Activated naive CD4-positive, alpha-beta T cell treated with Interleukin-2 at 50 U/mL for 16 hours (primary cell): ENCODE data around the gene PAEP.

Experiments
- DNase-seq: peaks from one replicate; pipeline ENCODE4 v3.0.0-alpha.2; 2020

Gene PAEP

DNA sequence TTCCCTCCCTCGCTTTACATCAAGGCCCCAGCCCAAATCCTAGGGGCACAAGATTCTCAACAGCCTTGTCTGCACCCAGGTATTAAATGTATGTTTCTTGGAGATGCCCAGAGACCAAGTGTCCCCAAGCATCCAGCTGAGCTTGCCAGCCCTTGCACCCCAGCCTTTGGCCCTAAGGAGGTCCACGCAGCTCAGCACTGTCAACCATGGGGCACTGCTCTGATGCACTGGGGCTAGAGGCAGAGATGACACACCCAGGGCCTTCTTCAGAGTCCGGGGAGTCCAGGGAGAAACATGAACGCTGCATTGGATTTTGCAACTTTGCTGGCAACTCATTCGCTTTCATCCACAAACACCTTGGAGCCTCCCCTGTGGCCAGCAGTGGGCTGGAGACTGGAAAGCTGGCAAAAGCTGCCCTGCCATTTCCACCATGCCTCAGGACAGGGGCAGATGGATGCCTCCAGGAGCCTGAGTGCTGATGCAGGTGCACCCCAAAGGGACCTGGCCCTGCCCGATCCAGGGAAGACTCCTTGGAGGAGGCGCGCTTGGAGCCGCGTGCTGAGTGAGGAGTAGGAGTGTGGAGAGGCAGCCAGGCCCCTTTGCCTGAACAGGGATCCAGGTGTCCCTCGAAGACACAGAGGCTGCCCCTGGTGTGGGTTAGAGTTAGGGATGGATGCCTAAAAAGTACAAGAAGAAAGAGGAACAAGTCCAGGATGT is 19.3 kb downstream of the PAEP start:
- DNase-seq = no peak

DNA sequence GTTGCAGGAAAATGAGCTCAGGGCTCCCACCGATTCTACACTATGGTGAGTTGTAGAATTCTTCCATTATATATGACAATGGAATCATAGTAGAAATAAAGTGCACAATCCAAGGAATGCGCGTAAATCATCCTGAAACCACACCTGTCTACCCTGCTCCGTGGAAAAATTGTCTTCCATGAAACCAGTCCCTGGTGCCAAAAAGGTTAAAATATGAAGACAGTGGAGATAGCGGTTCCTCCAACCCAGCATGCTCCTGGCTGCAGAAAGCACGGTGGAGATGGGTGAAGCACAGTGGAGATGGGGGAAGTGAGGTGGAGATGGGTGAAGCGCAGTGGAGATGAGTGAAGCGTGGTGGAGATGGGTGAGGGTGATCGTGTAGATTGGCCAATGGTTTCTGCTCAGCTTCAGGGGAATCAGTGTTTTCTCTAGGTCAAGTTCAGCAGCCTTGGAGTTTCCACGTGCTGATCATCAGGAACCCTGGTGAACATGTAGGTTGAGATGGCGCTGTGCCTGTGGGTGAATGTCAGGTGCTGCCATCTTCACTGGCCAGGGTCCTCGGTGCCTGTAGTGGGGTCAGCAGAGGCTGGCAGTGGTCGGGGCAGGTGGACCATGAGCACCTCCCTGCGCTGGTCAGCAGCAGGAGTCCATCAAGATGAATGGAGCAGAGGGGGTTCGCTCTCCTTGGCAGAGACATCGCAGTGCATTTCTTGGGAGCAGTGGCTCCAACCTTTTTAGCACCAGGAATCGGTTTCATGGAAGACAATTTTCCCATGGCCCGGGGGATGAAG is 20.3 kb downstream of the PAEP start:
- no peak for DNase-seq

DNA sequence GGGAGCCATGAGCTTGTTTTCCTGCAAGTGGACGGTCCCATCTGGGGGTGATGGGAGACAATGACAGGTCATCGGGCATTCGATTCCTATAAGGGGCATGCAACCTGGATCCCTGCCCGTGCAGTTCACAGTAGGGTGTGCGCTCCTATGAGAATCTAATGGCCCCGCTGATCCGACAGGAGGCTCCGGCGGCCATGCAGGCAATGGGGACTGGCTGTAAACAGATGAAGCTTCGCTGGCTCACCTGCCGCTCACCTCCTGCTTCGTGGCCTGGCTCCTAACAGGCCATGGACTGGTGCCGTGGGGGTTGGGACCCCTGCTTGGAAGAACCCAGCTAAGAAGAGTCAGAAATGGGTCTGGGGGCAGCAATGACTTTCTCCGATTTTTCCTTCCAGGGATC is 21.0 kb downstream of the PAEP start:
- DNase-seq = no peak

DNA sequence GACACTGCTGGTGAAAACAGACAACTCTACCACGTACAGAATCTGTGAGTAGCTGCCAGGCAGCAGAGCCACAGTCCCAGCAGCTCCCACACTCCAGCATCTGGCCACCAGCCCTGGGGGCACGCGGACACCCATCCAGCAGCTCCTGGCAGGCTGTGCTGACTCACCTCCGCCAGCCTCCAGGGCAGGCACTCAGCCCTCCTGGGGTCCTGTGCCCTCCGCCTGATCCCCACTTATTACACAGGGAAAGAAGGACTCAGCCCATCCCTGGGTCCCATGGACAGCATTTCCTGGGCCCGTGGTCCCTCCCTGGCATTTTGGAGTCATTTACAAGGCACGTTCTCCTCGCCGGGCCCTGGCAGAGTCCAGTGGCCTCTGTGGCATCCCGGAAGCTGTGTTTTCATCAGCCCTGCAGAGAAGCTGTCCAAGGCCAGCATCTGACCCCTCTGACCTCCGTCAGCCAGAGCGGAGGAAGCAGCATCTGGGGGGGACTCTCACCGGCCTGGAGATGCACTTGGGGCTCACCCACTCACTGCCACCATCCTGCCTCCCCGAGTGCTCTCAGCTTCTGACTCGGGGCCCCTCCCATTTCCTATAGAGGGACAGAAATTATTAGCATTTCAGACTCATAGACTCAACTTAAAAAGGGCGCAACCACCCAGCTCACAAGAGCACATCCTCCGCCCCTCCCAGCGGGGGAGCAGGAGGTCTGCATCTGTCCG is 21.6 kb downstream of the PAEP start:
- no peak for DNase-seq

DNA sequence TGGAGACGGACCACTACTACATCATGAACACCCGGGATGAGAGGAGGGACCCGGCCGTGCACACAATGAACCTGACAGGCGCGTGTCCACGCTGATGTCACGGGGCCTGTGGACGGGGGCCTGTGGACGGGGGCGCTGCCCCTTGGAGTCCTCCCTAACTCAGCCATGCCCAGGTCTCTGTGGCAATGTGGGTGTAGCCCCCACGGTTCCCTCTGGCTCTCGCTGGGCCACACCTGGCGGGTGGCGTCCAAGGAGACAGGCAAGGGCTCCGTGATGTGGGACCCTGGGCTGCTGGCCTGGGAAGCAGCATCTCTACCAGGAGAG is 22.1 kb downstream of the PAEP start:
- no peak for DNase-seq

DNA sequence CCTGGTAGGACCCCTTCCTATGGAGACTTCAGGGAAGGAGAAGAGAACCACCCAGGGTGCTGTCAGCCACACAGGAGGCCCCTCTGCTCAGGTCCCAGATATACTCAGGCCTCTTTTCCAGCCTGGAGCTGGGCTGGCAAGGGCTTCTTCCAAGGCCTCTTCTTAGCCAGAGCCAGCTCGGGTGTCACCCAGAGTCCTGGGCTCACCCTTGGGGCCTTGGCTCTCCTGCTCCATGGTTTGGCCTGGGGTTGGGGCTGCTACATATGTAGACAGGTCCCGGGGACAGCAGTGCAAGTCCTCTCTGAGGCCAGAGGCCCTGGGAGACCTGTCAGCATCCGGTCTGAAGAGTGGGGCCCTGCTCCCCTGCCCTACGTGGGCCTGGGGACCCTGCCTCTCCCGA is 22.8 kb downstream of the PAEP start:
- no peak for DNase-seq

DNA sequence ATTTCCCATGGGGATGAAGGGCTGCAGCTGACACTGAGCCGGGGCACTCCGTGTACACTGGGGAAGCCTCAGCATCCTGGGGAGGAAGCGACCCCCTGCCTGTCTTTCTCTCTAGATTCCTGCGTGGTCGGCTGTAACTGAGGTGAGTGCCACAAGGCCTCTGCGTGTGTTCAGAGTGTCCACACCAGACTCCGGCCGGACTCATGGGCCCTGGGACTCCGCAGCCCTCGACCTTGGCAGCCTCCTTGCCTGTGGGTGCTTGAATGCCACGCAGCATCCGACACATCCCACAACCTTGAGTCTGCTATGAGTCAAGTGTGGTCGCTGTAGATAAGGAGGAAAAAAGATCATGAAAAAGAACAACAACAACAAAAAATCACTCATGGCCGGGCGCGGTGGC is 23.4 kb downstream of the PAEP start:
- DNase-seq = no peak

DNA sequence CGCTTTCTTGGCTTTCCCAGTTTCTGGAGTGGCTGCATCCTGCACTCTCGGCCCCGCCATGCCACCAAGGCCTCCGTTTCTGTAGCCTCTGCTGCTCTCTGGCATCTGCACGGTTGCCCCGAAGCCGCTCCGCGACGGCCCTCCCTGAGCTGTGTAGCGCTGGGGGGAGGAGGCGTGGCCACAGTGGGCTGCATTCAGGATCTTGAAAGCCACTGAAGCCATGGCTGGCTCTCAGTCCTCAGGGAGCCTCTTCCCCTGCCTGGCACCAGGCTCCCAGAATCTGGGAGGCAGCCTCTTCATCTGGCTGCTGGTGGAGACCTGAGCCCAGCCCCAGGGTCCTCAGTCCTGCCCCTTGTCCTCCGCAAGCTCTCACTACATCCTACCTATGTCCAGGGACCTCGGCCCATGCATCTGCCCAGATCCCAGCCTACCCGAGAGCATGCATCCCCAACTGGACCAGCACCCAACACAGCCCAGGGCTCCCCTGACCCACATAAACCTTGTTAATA is 25.1 kb downstream of the PAEP start:
- no peak for DNase-seq

DNA sequence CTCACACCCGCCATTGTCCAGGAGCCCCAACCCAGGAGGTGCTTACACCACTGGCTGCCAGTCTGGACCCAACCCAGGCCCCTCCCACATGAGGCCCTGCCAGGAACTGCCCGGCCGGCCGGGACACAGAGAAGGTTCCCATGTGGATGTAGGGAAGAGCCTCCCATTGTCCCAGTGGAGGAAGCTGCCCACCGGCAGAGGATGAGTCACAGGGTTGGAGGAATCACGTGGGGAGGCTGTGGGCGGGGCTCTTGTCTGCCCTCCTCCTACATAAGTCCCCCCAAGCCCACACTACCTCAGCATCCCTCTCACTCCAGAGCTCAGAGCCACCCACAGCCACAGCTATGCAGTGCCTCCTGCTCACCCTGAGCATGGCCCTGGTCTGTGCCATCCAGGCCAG is 26.1 kb downstream of the PAEP start:
- DNase-seq = no peak

DNA sequence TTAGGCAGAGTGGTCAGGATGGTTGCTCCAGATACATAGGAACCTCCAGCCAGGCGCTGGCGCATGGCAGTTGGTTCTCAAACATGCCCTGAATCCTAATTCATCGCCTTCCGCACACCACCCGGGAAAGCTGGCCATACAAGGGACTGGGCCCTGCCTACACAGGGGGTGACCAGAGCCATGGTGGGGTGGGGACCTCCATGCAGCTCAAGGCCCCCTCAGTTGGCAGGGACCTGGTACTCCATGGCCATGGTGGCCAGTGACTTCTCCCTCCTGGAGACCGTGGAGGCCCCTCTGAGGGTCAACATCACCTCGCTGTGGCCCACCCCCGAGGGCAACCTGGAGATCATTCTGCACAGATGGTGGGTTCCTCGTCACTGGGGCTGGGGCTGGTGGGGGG is 26.8 kb downstream of the PAEP start:
- DNase-seq = no peak

DNA sequence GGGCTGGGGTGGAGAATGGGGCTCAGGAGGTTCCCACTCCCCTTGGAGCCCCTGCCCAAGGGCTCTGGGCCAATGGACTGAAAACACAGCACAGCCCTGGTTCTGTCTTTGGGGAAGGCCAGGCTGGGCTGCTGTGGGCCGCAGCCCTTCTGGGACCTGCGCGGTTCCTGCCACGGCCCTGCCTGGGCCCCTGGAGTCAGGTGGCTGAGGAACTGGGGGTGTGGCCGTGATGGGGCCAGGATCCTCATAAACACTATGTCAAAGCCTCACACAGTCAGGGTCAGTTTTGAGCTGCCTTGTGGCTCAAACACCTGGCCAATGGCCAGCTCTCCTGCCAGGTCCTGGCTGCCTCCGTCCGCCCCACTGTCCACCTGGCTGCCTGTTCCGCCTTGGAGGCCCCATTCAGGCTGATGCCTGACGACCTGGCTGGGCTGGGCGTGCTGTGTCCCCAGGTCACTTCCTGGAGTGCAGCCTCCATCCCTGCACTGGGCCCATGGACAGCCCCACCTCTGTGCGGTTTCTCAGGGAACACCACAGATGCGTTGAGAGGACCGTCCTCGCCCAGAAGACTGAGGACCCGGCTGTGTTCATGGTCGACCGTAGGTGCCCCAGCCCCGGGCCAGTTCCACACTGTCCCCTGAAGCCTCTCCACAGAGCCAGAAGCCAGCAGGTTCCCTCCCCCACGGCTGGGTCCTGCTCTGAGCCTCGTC is 27.5 kb downstream of the PAEP start:
- no peak for DNase-seq

DNA sequence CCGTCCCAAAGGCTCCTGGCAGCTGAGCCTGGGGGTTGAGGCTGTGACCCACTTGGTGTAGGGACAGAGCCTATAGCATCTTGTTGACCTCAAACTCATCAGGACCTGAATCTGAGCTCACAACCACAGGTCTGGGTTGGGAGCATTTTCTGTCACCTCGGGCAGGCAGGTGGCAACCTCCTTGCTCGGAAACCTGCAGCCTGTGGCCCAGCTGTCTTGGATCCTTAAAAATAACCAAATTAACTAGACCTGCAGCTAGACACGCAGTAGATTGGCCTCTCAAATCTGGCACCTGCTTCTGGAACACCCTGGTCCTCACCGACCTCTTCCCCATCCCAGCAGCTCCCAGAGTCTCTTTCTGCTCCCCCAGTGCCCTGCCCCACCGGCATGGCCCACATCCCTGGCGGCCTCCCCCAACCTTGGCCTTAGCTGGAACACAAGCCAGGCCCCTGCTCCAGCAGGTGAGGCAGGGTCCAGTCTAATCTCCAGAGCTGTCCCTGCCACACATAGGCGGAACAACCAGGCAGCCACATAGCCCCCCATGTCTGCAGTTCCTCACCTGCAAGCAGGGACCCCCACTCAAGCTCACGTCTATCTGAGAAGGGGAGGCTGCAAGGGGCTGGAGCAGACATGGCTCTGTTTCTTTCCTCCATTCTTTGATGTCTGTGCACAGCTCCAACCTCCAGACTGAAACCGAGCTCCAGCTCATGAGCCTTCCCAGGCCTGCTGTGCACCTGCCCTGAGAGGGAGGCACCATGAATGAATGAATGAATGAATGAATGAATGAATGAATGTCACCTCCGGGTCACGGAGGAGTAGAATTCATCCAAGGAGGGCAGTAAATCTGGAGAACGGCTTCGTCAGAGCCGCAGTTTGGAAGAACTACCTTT is 28.3 kb downstream of the PAEP start:
- DNase-seq = no peak

DNA sequence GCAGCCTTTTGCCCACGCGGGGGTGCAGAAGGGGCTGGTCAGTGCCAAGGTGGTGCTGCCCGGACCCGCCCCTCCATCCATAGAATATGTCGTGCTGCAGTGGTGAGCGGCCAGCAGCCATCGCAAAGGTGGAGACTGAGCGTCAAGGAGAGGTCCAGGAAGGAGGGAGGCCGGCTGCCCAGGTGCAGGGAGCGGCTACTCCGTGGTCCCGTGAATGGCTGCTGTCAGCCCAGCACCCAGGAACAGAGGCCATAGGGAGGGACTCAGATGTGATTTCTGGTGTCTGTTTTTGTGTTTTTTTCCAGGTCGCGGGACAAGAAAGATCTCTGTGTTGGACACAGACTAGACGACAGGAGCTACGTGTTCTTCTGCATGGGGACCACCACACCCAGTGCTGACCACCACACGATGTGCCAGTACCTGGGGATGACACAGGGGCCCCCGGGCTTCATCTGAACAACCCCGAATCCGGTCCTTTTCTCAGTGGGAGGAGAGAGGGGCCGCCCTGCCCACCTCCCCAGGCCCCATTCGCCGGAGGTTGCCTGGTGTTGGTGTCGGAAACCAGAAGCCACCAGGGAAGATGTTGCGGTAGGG is 29.0 kb downstream of the PAEP start:
- DNase-seq = no peak

DNA sequence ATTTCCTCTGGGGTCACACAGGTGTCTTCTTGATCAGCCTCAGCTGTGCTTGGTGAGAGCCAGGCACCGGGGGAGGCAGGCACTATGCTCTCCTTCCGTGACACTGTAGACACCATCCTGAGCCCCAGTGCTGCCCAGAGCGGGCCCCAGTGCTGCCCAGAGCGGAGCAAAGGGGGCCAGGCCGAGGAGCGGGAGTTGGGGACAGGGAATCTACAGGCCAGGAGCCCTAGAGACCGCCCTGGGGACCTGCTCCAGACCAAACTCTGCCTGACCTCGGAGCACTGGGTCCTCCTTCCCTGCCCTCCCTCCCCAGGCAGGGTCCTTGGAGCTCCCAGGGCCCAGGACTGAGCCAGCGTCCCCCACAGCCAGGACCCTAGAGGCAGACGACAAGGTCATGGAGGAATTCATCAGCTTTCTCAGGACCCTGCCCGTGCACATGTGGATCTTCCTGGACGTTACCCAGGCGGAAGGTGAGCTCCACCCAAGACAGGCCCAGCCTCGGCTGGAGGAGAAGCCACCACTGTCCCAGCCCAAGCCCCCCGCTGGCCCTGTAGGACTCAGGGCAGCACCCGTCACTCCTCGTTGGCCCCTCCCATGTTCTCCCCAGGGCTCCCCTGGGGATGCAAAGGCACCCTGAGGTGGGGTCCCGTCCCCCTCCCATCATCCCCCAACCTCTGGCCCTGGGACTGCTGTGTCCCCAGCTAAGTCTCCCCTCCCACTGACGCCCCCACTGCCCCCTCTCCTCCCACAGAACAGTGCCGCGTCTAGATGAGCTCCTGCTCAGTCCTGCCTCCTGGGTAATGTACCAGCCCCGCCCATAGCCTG is 30.2 kb downstream of the PAEP start:
- no peak for DNase-seq

DNA sequence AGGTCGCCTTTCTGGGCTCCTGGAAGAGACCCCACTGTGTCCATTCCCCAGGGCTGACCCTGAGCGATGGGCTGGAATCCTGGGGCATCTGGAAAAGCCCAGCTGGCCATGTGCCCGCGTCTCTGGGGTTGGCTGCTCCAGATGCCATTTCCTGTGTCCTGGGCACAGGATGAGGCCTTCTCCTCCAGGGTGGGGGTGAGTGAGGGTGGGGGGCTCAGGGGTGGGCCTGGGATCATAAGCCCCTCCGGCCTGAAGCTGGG is 30.7 kb downstream of the PAEP start:
- no peak for DNase-seq

DNA sequence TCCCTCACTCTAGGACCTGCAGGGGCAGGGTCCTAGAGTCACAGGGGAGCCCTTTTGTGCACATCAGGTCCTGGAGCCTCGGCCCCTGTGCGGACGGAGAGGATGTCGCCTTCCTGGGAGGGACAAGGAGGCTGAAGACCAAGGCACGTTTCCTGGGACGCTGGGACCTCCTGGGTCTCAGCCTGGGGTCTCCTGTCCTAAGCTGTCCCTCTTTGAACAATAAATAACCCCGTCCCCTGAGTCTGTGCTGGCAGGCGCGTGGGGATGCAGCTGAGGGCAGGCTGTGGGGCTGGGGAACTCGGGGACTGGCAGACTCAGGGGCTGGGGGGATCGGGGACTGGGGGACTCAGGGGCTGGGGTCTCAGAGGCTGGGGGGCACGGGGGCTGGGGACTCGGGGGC is 31.1 kb downstream of the PAEP start:
- no peak for DNase-seq

DNA sequence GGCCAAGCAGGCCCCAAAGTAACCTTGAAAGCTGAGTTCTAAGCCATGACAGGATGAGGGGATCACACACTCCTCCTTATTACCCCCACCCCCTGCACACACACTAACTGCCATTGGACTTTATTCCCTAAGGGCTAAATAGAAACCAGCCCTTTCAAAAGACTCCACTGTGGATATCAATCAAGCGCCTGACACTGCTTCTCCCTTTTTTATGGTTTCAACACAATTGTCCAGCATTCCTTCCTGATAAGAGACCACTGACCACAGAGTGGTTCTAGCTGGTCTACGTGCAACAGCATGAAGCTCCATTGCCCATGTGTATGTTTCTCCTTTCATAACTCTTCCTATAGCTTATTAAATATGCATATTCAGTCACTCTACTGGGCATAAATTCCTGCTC is 34.7 kb downstream of the PAEP start:
- no peak for DNase-seq

DNA sequence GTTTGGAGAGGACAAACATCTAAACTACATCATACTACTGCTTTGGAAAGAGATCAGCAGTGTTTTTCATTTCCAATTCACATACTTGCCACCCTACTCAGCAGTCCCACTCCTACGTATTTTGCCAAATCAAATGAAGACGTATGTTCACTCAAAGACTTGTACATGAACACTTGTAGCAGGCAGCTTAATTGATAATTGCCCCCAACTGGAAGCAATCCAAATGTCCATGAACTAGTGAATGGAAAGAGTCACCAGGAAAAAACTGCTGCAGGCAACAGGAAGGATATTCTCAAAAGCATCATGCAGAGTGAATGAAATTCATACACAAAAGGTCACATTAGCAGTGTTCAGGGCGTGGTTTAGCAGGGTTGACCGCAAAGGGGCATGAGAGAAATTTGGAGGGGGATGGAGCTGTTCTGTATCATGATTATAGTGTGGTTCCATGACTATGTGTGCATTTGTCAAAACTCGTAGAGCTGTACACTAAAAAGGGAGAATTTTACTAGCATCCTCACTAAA is 38.8 kb downstream of the PAEP start:
- no peak for DNase-seq

DNA sequence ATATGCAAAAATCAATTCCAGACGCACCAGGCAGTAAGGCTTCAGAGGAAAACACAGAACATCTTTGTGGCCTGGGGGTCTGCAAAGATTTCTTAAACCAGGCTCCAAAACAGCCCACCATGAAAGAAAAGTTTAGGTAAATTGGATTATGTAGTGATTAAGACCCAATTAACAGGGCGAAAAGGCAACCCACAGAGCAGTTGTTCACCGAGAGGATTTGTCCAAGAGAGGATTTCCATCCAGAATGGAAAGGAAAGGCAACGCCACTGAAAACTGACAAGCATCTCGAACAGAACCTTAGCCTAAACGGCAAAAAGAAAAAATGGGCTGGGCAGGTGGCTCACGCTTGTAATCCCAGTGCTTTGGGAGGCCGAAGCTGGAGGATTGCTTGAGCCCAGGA is 40.4 kb downstream of the PAEP start:
- no peak for DNase-seq

DNA sequence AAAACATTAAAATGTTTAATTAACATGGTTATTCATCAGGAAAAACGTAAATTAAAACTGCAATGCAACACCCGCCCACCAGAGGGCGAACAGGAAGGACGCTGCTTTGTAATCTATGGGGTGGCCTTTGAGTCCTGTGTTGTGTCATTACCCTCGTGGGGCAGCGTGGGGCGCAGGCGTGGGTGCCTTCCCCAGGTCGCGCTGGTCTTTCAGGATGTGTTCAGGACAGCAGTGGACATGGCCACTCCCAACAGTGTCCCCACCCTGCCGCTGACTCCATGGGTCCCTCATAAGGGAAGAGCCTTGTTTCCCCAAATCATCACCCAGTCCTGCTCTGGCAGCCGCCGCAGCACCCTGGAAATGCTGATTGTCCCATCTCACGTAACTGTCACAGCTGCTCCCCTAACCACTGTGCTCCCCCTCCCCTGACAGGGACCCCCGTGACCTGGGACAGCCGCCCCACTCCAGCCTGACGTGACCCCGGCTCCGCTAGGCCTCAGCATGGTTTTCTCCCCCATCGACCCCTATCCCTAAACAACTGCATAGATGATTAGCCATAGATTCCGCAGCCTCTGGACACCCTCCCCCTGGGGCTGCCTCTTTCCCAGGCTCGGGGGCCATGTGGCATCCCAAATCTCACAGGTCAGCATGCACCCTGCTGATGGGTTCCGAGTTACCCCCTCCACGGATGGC is 41.4 kb downstream of the PAEP start:
- DNase-seq = peak; percentile 58
